ENCODE results near the gene PRKG2. TPM values are rescaled to one million over a fixed set of nuclear protein-coding genes. Genes with fewer than 3 reads are reported as not detected.

Gene PRKG2
- polyA plus RNA-seq, 1 of the 3 experiments (the other 2 are of a cell fraction) = not detected

- Histone ChIP-seq H3K4me3 (ENCODE audit: low read depth in 2 of 2, low read length in 1 of 2) (no peak overlapping the region), H3K9me2 (no peaks in the 10 kb centered on the region), H3K4me1 (ENCODE audit: control insufficient read depth in 1 of 2, insufficient read depth in 2 of 2, low read depth in 1 of 2, low read length in 1 of 2) (no peaks in the 10 kb centered on the region), H3K27ac (ENCODE audit: low read depth in 2 of 2, low read length in 1 of 2) (no peak overlapping the region), H4K20me1 (ENCODE audit: insufficient read depth) (no peaks in the 10 kb centered on the region), H3K9me3 (no peaks in the 10 kb centered on the region), H3K4me2 (no peak overlapping the region), H3K79me2 (ENCODE audit: insufficient read depth) (no peaks in the 10 kb centered on the region), H3F3A (replicated peaks; ENCODE audit: insufficient read depth) (no peaks in the 10 kb centered on the region), H2AFZ (ENCODE audit: low read depth) (no peak overlapping the region), H3K27me3 (ENCODE audit: insufficient read depth) (peaks cover 13% of the 10 kb centered on the region; the same call in 1 of the 2 replicates), H3K9ac (no peak overlapping the region), H3K36me3 (replicated peaks in 1 of 2; ENCODE audit: control insufficient read depth in 1 of 2, insufficient read depth in 2 of 2, low read length in 1 of 2) (no peaks in the 10 kb centered on the region)
- CTCF ChIA-PET = interaction anchor here (2.4 kb wide), 1 partner anchor 8 kb away, joined by 7 read pairs; no protein-coding TSS in a partner anchor
- TF ChIP-seq PBX3 (IDR thresholded peaks at IDR 0.05) (no peak), TEAD4 (IDR thresholded peaks at IDR 0.05; ENCODE audit: borderline replicate concordance, insufficient read depth) (no peak), POLR2AphosphoS5 (IDR thresholded peaks at IDR 0.05; ENCODE audit: low read depth, low read length) (no peak), SMC3 (IDR thresholded peaks at IDR 0.05; ENCODE audit: low read depth, low read length) (no peak), NFIC (IDR thresholded peaks at IDR 0.05; ENCODE audit: borderline replicate concordance) (no peak), TAF1 (IDR thresholded peaks at IDR 0.05; ENCODE audit: borderline replicate concordance, low read depth, low read length) (no peak), GABPA (IDR thresholded peaks at IDR 0.05; ENCODE audit: low read depth) (no peak), USF2 (IDR thresholded peaks at IDR 0.05; ENCODE audit: borderline replicate concordance, low read depth, low read length) (no peak), FOSL2 (IDR thresholded peaks at IDR 0.05; ENCODE audit: borderline replicate concordance, low read depth) (no peak), USF1 (IDR thresholded peaks at IDR 0.05; ENCODE audit: borderline replicate concordance, low read depth) (no peak), GATA2 (CRISPR knock-in tag; IDR thresholded peaks at IDR 0.05) (no peak), MXI1 (IDR thresholded peaks at IDR 0.05; ENCODE audit: low read depth, low read length) (no peak)
- no peak for DNase-seq
- POLR2A ChIA-PET = no interaction called here
Measured at GRCh38 chr4:81061344-81061730, 153.7 kb downstream of the PRKG2 start.

GRCh38 chr4:81060587-81061343, 154.3 kb downstream of the PRKG2 start:
- no peak for DNase-seq
- H4K20me1 ChIP-seq (ENCODE audit: insufficient read depth) = no peaks in the 10 kb centered on the region
- no peaks in the 10 kb centered on the region for H3K4me1 ChIP-seq (ENCODE audit: control insufficient read depth in 1 of 2, insufficient read depth in 2 of 2, low read depth in 1 of 2, low read length in 1 of 2)
- CTCF ChIA-PET = interaction anchor here (1.6 to 2.4 kb wide), 2 partner anchors 9 to 20 kb away, joined by 4 to 7 read pairs; no protein-coding TSS in a partner anchor
- no peak overlapping the region for H3K27ac ChIP-seq (ENCODE audit: low read depth in 2 of 2, low read length in 1 of 2)
- H3K4me3 ChIP-seq (ENCODE audit: low read depth in 2 of 2, low read length in 1 of 2) = no peak overlapping the region
- no peak overlapping the region for H3K4me2 ChIP-seq
- no peak overlapping the region for H2AFZ ChIP-seq (ENCODE audit: low read depth)
- H3K36me3 ChIP-seq (replicated peaks in 1 of 2; ENCODE audit: control insufficient read depth in 1 of 2, insufficient read depth in 2 of 2, low read length in 1 of 2) = no peaks in the 10 kb centered on the region
- peaks cover 11% of the 10 kb centered on the region; the same call in 1 of the 2 replicates for H3K27me3 ChIP-seq (ENCODE audit: insufficient read depth)
- no peak overlapping the region for H3K9ac ChIP-seq
- 14% methylated on average over 6 of the region's 6 CpGs for WGBS (ENCODE audit: low lambda C conversion rate)
- no peaks in the 10 kb centered on the region for H3F3A ChIP-seq (replicated peaks; ENCODE audit: insufficient read depth)
- H3K79me2 ChIP-seq (ENCODE audit: insufficient read depth) = no peaks in the 10 kb centered on the region
- POLR2A ChIA-PET = no interaction called here
- no peaks in the 10 kb centered on the region for H3K9me3 ChIP-seq
- H3K9me2 ChIP-seq = no peaks in the 10 kb centered on the region
- TF ChIP-seq MAX (IDR thresholded peaks at IDR 0.05; ENCODE audit: low read depth) (no peak), MEF2A (IDR thresholded peaks at IDR 0.05; ENCODE audit: borderline replicate concordance, low read depth) (no peak), YY1 (IDR thresholded peaks at IDR 0.05; ENCODE audit: low read depth) (no peak), IRF3 (IDR thresholded peaks at IDR 0.05; ENCODE audit: low read depth, low read length) (no peak), CHD2 (IDR thresholded peaks at IDR 0.05; ENCODE audit: low read length, partially characterized antibody) (no peak), FOSL2 (IDR thresholded peaks at IDR 0.05; ENCODE audit: borderline replicate concordance, low read depth) (no peak), RCOR1 (IDR thresholded peaks at IDR 0.05; ENCODE audit: low read length) (no peak), TEAD4 (IDR thresholded peaks at IDR 0.05; ENCODE audit: borderline replicate concordance, insufficient read depth) (no peak), NRF1 (IDR thresholded peaks at IDR 0.05; ENCODE audit: low read depth, low read length) (no peak), NFIC (IDR thresholded peaks at IDR 0.05; ENCODE audit: borderline replicate concordance) (no peak), FOXM1 (IDR thresholded peaks at IDR 0.05; ENCODE audit: low read depth) (no peak), FOXJ3 (CRISPR knock-in tag; IDR thresholded peaks at IDR 0.05) (no peak), MXI1 (IDR thresholded peaks at IDR 0.05; ENCODE audit: low read depth, low read length) (no peak), EP300 (IDR thresholded peaks at IDR 0.05; ENCODE audit: borderline replicate concordance in 1 of 2, low read depth in 1 of 2, low read length in 1 of 2) (no peak), PBX3 (IDR thresholded peaks at IDR 0.05) (no peak)
